Common myeloid progenitor, CD34-positive (primary cell): Measurements from ENCODE around the gene TEC.

Experiments used
- CTCF ChIA-PET: fragments of 350-600 bp; sonication (Branson Sonifier 250); formaldehyde crosslinking; loops from one replicate; lab custom pipeline; 2021; ENCODE audit warnings: antibody characterized with exemption; lab: Charles Lee
- POLR2A ChIA-PET: fragments of 350-600 bp; sonication (Branson Sonifier 250); formaldehyde crosslinking; loops from one replicate; lab custom pipeline; 2021; ENCODE audit warnings: antibody characterized with exemption; lab: Charles Lee
- DNase-seq, 3 donors: peaks; one replicate each; pipeline versions ENCODE4 v3.0.0 to v3.0.0-alpha.2; 2013
- H3K27ac ChIP-seq, 2 experiments: 1 replicate in 1 of 2; 2 replicates in 1 of 2; pipeline ENCODE4 v1.7.0; 2013; ENCODE audit warnings: inconsistent platforms in 2 of 2, low read length in 2 of 2, mild to moderate bottlenecking in 2 of 2, low read depth in 1 of 2, moderate library complexity in 1 of 2; ENCODE audit not compliant: severe bottlenecking in 2 of 2, insufficient read depth in 1 of 2, poor library complexity in 1 of 2
- H3K27me3 ChIP-seq, 5 experiments: replicated peaks in 2 of 5; 1 replicate in 3 of 5; 2 replicates in 2 of 5; pipeline versions ENCODE4 v1.6.1 to v1.7.0; 2013; ENCODE audit warnings: low read length in 4 of 5, mild to moderate bottlenecking in 2 of 5, moderate library complexity in 2 of 5, inconsistent platforms in 1 of 5; ENCODE audit not compliant: insufficient read depth in 5 of 5, control insufficient read depth in 4 of 5
- H3K36me3 ChIP-seq, 4 experiments: 1 replicate in 2 of 4; 2 replicates in 2 of 4; pipeline versions ENCODE4 v1.6.1 to v1.7.0; 2013; ENCODE audit warnings: low read length in 3 of 4, control low read depth in 1 of 4, mild to moderate bottlenecking in 1 of 4; ENCODE audit not compliant: control insufficient read depth in 4 of 4, insufficient read depth in 4 of 4
- H3K4me1 ChIP-seq, 4 experiments: 1 replicate in 3 of 4; 2 replicates in 1 of 4; pipeline versions ENCODE4 v1.6.1 to v1.7.1; 2013; ENCODE audit warnings: low read length in 3 of 4, mild to moderate bottlenecking in 3 of 4, control low read depth in 1 of 4, inconsistent platforms in 1 of 4, moderate library complexity in 1 of 4; ENCODE audit not compliant: control insufficient read depth in 4 of 4, insufficient read depth in 4 of 4; ENCODE audit errors: control extremely low read depth in 1 of 4
- H3K4me3 ChIP-seq, 7 experiments: 1 replicate in 4 of 7; 2 replicates in 3 of 7; pipeline versions ENCODE4 v1.5.1 to v1.7.0; 2013; ENCODE audit warnings: mild to moderate bottlenecking in 7 of 7, low read length in 6 of 7, moderate library complexity in 6 of 7, inconsistent platforms in 2 of 7, low read depth in 2 of 7, control low read depth in 1 of 7; ENCODE audit not compliant: insufficient read depth in 4 of 7, control insufficient read depth in 1 of 7; ENCODE audit errors: extremely low read depth in 1 of 7
- H3K9me3 ChIP-seq, 5 experiments: 1 replicate in 4 of 5; 2 replicates in 1 of 5; pipeline versions ENCODE4 v1.6.1 to v1.7.1; 2013; ENCODE audit warnings: low read length in 4 of 5, mild to moderate bottlenecking in 2 of 5, inconsistent platforms in 1 of 5, low read depth in 1 of 5, moderate library complexity in 1 of 5; ENCODE audit not compliant: control insufficient read depth in 4 of 5, insufficient read depth in 2 of 5; ENCODE audit errors: control extremely low read depth in 1 of 5
- WGBS: methylation state at CpG from one replicate; pipeline ENCODE4 v1.1.5; 2013; ENCODE audit not compliant: insufficient coverage; 5-methylcytosine and 5-hydroxymethylcytosine counted together

Gene TEC

DNA sequence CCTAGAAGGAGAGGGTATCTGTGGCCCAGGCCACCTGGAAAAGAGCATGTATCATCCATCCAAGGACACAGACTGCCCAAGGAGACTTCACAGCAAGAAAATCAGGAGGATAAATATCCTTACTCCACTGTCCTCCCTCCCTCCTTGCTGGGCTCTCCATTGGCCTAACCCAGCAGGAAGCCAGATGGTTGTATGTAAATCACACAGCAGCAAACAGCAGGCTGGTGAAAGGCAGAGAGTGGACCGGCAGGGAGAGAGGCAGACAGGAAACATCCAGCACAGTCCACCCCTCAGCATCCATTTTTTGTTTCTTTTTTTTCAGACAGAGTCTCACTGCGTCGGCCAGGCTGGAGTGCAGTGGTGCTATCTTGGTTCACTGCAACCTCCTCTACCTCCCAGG lies 153.1 kb downstream of the TEC start:
- POLR2A ChIA-PET: no interaction called here
- CTCF ChIA-PET: interaction anchor here (2.2 kb wide), 1 partner anchor 11 kb away, joined by 9 read pairs; no protein-coding TSS in a partner anchor
- no peaks in the 10 kb centered on the region for H3K9me3 ChIP-seq
- no peak overlapping the region for H3K4me3 ChIP-seq
- H3K36me3 ChIP-seq: peaks cover 0 to 2% (median under 1%) of the 10 kb centered on the region in 4 experiments
- 75% methylated on average over 2 of the region's 3 CpGs for WGBS
- H3K4me1 ChIP-seq: no peaks in the 10 kb centered on the region
- DNase-seq: no peak
- H3K27me3 ChIP-seq: no peaks in the 10 kb centered on the region
- H3K27ac ChIP-seq: no peak overlapping the region

DNA sequence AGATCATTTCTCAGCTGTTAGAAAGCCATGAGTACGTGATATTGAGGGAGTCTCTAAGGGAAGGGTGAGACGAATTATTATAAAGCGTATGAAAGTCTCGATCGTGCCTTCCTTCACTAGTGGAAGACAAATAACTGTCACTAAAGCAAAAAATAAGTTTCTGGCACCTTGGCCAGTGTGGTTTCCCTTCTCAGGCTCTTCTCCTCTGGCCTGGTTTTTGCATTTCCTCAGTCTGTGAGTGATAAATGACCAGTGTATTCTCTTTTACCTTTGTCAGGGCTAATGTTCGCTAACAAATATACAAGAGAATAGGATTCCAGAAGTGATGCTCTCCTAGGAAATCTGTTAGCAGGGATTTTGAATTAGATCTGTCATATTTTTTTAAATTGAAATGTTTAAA lies 155.2 kb downstream of the TEC start:
- ChIA-PET POLR2A (no interaction called here), CTCF (interaction anchor here (1.2 to 1.5 kb wide), 3 partner anchors 15 to 113 kb away, joined by 3 to 4 read pairs (median 3); no protein-coding TSS in a partner anchor)
- no peaks in the 10 kb centered on the region for H3K4me1 ChIP-seq
- H3K9me3 ChIP-seq: no peaks in the 10 kb centered on the region
- H3K4me3 ChIP-seq: no peak overlapping the region
- peaks cover 0 to 2% (median under 1%) of the 10 kb centered on the region in 4 experiments for H3K36me3 ChIP-seq
- no peak for DNase-seq
- no peak overlapping the region for H3K27ac ChIP-seq
- WGBS: 89% methylated on average over 6 of the region's 6 CpGs
- no peaks in the 10 kb centered on the region for H3K27me3 ChIP-seq

- WGBS: 97% methylated on average over 3 of the region's 8 CpGs
- DNase-seq: no peak
These were observed 157.5 kb downstream of the TEC start for GRCh38 chr4:48112017-48112667.

GRCh38 chr4:48110452-48110978 lies 159.1 kb downstream of the TEC start:
- H3K4me1 ChIP-seq: no peaks in the 10 kb centered on the region
- ChIA-PET POLR2A (no interaction called here), CTCF (interaction anchor here (0.7 to 2.7 kb wide), 3 partner anchors 9 to 435 kb away, joined by 3 to 8 read pairs (median 4); no protein-coding TSS in a partner anchor)
- H3K9me3 ChIP-seq: no peaks in the 10 kb centered on the region
- H3K27me3 ChIP-seq: no peaks in the 10 kb centered on the region
- H3K36me3 ChIP-seq: peaks cover 0 to 2% (median under 1%) of the 10 kb centered on the region in 4 experiments
- no peak overlapping the region for H3K4me3 ChIP-seq
- no peak for DNase-seq
- no peak overlapping the region for H3K27ac ChIP-seq
- no CpG with 5 or more reads among the region's 1 CpG for WGBS

More at GRCh38 chr4:48112017-48112667, 157.5 kb downstream of the TEC start:
- ChIA-PET CTCF (no interaction called here), POLR2A (no interaction called here)
- peaks cover 0 to 2% (median under 1%) of the 10 kb centered on the region in 4 experiments for H3K36me3 ChIP-seq
- H3K27ac ChIP-seq: no peak overlapping the region
- no peaks in the 10 kb centered on the region for H3K27me3 ChIP-seq
- H3K4me3 ChIP-seq: no peak overlapping the region
- no peaks in the 10 kb centered on the region for H3K9me3 ChIP-seq
- no peaks in the 10 kb centered on the region for H3K4me1 ChIP-seq

DNA sequence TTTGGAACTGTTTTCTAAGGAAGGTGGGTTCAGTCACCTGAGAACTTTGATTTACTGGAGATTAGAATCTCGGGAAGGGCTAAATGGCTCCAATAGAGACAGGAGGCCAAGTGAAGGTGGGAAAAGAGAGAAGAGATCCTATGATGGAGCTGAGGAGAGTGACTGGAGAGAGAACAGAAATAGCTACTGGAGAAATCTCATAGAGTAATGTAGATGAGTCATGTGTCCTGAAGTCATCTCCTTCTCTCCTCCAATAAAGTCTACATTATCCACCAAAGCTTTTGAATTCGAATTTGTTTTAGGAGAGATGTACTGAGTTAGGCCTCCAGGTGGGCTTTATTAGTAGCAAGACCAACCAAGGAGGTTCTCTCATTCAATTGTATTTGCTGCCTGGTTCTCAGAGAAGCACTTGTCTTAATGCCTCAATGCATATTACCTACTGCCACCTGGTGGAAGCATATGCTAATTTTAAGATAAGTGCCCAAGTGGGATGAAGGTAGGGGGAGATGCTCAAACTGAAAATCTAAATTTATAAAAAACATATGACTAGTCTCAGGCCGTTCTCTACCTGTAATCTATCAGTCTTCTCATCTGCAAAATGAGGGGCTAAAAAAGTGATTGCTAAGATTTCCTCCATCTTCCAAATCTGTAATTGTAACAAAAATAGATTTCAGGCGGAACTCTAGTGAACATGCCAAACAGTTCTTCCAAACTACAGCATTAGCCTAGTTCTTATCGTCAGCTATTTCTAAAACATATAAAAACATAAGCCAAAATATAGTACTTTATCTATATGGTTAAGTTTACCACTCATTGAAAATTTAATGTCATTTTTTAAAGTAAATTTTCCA lies 160.0 kb downstream of the TEC start:
- POLR2A ChIA-PET: no interaction called here
- Histone ChIP-seq H3K4me3 (no peak overlapping the region), H3K36me3 (peaks cover 0 to 2% (median under 1%) of the 10 kb centered on the region in 4 experiments), H3K27ac (no peak overlapping the region), H3K27me3 (no peaks in the 10 kb centered on the region), H3K4me1 (no peaks in the 10 kb centered on the region), H3K9me3 (no peaks in the 10 kb centered on the region)
- peak; percentile 55 to 76 (median 76) for DNase-seq
- CTCF ChIA-PET: interaction anchor here (0.6 to 2.7 kb wide), 9 partner anchors 9 to 436 kb away, joined by 3 to 8 read pairs (median 3); no protein-coding TSS in a partner anchor
- WGBS: 89% methylated on average over 3 of the region's 5 CpGs

DNA sequence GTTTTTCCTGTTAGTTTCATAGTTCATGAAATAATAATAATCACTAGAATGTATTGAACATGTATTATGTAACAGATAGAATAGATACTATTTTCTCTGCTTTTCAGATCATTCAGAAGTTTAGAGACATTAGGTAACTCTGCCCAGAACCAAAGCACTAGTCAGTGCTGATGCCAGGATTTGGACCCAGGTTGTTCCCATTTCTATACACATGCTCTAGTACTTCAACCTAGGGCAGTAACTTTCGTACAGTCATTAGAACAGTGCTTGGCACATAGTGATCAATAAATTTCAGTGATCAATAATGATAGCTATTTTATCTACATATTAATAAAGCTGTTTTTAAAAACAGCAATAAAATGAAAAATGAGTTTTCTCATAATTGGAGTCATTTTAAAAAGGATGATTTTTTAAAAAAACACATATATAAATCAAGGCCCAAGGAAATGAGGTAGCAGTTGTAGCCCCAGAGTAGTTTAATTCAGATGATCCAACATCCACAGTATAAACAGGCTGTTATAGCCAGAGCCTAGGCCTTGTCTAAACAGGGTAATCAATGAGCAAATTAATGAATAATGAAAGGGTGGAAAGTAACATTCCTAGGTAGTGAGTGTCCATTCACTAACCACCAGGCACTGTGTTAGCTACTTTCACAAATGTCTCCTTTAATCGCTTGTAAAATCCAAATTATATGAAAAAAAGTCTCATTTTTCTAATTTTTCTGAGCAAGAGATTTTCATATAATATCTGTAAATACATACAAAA lies 161.1 kb downstream of the TEC start:
- H3K27ac ChIP-seq: no peak overlapping the region
- no peaks in the 10 kb centered on the region for H3K9me3 ChIP-seq
- ChIA-PET POLR2A (no interaction called here), CTCF (interaction anchor here (0.7 to 2.7 kb wide), 6 partner anchors 10 to 437 kb away, joined by 3 to 8 read pairs (median 3); no protein-coding TSS in a partner anchor)
- H3K36me3 ChIP-seq: peaks cover 0 to 3% (median 2%) of the 10 kb centered on the region in 4 experiments
- DNase-seq: no peak
- H3K4me1 ChIP-seq: no peaks in the 10 kb centered on the region
- WGBS: no CpG with 5 or more reads among the region's 2 CpGs
- no peaks in the 10 kb centered on the region for H3K27me3 ChIP-seq
- H3K4me3 ChIP-seq: no peak overlapping the region
